ENCODE measurements around the gene KDSR.

The KDSR gene

DNA sequence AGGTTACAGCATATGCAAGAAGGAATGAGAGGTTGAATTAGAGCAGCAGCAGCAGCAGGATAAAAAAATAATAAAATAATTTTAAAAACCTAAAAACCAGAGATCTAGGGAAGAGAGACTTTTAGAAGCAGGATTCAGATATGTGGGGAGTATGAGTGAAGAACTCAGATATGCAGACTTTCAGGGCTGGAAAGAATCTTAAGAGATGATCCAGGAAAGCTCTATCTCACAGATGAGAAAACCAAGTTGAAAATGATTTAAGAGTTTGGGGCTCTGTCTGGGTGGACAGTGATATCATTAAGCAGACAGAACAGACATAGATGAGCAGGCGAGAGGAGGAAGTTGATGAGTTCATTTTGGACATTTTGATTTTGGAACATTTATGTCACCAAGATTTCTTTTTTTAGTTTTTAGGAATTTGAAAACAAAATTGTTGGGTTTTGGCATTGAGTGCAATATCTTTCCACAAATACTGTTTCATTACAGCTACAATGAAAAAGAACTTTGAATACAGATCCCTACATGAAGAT, 79.2 kb downstream of the KDSR start:
- TF ChIP-seq TAF1 (IDR thresholded peaks at IDR 0.05; ENCODE audit: borderline replicate concordance, low read depth, low read length) (no peak), POLR2A (IDR thresholded peaks at IDR 0.05; ENCODE audit: low read depth, low read length) (no peak), POLR2AphosphoS5 (IDR thresholded peaks at IDR 0.05; ENCODE audit: low read depth, low read length) (no peak)
- FAIRE-seq (peak; percentile 74), DNase-seq (ENCODE audit: insufficient read length) (no peak)

DNA sequence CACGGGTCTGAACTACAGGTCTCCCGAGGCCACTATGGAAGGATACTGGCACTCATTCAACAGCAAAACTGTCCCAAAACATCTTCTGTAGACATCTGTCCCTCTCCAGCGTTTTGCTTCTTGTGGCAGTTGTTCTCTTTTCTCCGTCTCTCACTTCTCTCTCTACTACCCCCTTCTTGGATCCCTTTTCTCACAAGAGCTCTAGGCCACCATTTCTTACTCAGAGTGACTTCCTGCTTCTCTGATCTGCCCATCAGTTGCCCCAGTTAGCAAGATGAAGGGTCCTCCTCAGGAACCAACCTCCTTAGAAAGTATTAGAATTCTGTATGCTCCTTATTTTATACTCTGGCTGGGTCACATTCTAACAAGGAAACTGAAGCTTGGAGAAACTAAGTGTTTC, 80.1 kb downstream of the KDSR start:
- no peak for DNase-seq (ENCODE audit: insufficient read length)
- no peak for TF ChIP-seq POLR2AphosphoS5 (IDR thresholded peaks at IDR 0.05; ENCODE audit: low read depth, low read length)
- no peak for TF ChIP-seq POLR2A (IDR thresholded peaks at IDR 0.05; ENCODE audit: low read depth, low read length)
- TF ChIP-seq TAF1 (IDR thresholded peaks at IDR 0.05; ENCODE audit: borderline replicate concordance, low read depth, low read length): no peak
- FAIRE-seq: no peak

DNA sequence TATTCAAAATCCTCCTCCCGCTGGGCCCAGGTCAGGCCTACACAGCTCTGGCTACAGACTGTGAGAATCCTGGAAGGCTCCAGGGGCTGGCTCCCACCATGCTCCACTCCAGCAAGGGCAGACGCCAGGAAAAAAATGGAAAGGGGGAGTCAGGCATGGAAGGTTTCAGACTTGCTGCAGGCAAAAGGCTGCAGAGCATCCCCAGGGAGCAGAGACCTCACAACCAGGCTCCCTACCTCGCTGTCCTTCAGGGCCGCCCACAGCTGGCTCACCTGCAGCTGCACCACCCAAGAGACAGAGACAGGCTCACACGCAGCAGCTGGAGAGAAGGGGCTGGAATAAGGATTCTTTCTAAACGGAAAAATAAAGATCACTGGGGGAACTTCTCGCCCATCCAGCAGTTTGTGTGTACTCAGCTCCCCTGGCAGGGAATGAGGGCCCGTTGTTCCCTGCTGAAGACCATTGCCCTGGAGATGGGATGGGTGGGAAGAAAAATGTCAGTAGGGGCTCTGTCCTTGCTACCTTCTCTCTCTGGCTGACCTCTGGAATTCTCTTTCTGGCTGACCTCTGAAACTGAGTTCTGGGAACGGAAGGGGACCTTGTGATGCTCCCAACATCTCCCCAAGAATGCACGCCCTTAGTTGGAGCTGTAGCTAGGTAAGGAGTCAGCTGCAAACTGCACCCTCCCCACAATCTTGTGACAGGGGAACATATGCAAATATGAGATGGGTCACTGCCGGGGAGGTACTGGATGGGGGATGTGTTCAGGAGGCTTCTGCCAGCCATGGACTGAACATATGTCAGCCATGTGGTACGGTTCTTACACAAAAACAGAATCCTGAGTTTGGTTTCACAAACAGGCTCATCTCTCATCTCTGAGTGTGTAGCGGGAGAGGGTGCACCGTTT, 81.9 kb downstream of the KDSR start:
- peak; percentile 58; the same call in 1 of the 2 replicates for TF ChIP-seq POLR2A (IDR thresholded peaks at IDR 0.05; ENCODE audit: low read depth, low read length)
- peak; percentile 59; the same call in 1 of the 2 replicates for TF ChIP-seq POLR2AphosphoS5 (IDR thresholded peaks at IDR 0.05; ENCODE audit: low read depth, low read length)
- 0 out of 2 replicates have a peak, but pooled peaks have one; percentile 35 for TF ChIP-seq TAF1 (IDR thresholded peaks at IDR 0.05; ENCODE audit: borderline replicate concordance, low read depth, low read length)
- peak; percentile 28 for DNase-seq (ENCODE audit: insufficient read length)
- FAIRE-seq: peak; percentile 97

DNA sequence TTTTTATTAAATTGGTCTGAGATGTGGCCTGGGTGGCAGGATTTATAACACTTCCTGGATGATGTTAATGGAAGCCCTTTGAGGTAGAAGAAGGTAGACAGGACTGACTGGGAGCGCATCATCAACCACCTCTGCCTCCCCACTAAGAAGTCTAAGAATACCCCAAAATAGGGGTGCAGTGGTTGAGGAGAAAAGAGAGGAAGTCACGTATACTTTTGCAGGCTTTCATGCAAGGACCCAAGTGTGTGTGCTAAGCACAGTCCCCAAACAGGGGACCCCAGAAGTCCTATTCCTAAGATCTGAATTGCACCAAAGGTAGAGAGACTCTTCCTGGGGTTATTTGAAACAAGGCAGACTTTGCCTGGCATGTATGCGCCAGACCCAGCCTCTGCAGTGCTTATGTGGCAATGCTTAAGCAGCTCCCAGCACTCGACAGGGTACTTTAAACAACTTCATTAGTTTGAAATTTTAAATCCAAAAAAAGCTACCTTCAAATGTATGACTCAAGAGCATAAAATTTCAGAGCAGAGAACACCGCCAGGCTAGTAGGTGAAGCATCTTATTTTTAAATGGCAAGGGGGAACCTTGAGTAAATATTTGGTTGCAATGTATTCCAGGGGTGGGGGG, 82.7 kb downstream of the KDSR start:
- FAIRE-seq (peak; percentile 77), DNase-seq (ENCODE audit: insufficient read length) (no peak)
- TF ChIP-seq TAF1 (IDR thresholded peaks at IDR 0.05; ENCODE audit: borderline replicate concordance, low read depth, low read length) (no peak), POLR2A (IDR thresholded peaks at IDR 0.05; ENCODE audit: low read depth, low read length) (no peak), POLR2AphosphoS5 (IDR thresholded peaks at IDR 0.05; ENCODE audit: low read depth, low read length) (no peak)

DNA sequence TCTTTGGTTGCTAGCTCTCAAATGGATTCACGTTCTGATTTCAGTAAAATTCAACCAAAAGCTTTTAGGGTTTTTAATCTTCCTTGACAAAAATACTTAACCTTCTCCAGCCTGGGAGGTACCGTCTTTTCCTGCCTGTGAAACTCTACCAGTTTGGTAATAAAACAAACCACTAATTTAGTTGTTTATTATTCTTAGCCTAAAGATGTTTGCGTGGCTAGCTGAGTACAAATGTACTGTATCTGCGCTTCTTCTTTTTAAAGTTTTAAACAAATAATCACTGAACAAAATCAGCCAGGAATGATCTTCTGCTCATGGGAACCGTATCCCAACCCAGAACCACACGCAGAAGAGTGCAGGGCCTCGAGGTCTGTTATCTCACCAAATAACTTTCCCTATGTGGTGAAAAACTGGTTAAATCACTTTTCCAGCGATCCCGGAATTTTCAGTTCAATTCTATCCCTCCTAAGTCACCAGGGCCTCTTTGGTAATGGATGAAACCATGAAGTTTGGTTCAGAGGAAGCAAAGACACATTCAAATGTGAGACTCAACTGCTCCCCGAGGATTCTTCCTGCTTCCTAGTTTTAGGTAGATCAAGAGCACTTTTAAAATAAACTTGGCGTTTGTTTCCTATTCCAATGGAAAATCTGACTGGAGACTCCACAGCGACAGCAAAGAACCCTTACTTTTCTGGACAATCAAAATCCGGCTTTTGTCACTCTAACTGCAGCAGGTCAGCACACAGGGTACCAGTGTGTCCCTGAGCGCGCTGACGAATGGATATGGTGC, 83.5 kb downstream of the KDSR start:
- TF ChIP-seq TAF1 (IDR thresholded peaks at IDR 0.05; ENCODE audit: borderline replicate concordance, low read depth, low read length) (no peak), POLR2A (IDR thresholded peaks at IDR 0.05; ENCODE audit: low read depth, low read length) (no peak), POLR2AphosphoS5 (IDR thresholded peaks at IDR 0.05; ENCODE audit: low read depth, low read length) (no peak)
- DNase-seq (ENCODE audit: insufficient read length) (no peak), FAIRE-seq (no peak)

DNA sequence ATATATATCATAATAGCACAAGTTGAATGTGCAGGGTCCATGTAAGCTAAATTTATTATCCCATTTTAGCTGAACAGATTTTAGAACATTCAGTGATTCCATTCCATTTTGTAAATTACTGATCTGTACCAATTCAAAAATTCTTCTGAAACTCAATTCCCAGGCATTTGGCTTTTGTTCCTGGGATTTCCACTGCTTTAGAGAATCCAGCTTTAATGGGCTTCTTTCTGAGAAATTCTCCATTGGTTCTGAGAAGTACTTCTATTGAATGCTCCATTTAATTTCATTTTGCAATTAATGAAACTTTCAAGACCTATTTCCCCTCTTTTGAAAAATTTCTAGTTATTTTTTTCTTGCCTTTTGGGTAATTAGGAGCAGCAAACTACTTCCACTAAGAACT, 84.2 kb downstream of the KDSR start:
- TF ChIP-seq POLR2A (IDR thresholded peaks at IDR 0.05; ENCODE audit: low read depth, low read length): no peak
- no peak for TF ChIP-seq TAF1 (IDR thresholded peaks at IDR 0.05; ENCODE audit: borderline replicate concordance, low read depth, low read length)
- TF ChIP-seq POLR2AphosphoS5 (IDR thresholded peaks at IDR 0.05; ENCODE audit: low read depth, low read length): no peak
- no peak for DNase-seq (ENCODE audit: insufficient read length)
- FAIRE-seq: no peak

Data from GM12892 (cell line).